Epithelial cell of proximal tubule (primary cell): ENCODE measurements around the gene KRTAP2-2. TPM values are rescaled to one million over a fixed set of nuclear protein-coding genes. Genes with fewer than 3 reads are reported as not detected.
A peak's percentile ranks its signal among the peaks of the same experiment; 100 is the strongest.
"Not testable (repeated sequence)": the region's sequence is repeated elsewhere in the genome, so short reads cannot be mapped to it uniquely, and the experiment has no call there.

ENCODE experiments used
- DNase-seq: peaks from one replicate; pipeline ENCODE4 v3.0.0-alpha.2; 2011; ENCODE audit warnings: low read depth
- H3K4me3 ChIP-seq: 2 replicates; pipeline ENCODE4 v1.5.1; 2011; ENCODE audit warnings: low read depth, mild to moderate bottlenecking, low read length
- total RNA-seq: library from RNA; depleted of rRNA; stranded (reverse); fragments of >200 nt; gene quantifications from 2 replicates; pipeline ENCODE4 v1.2.3, GENCODE V29; 2015
- TF ChIP-seq, protein P1 (sequence below): conservative IDR thresholded peaks from 2 replicates; pipeline ENCODE4 v1.5.1; 2012; ENCODE audit warnings: low read depth, mild to moderate bottlenecking, low read length

KRTAP2-2 gene
- total RNA-seq, 1 donor from 2014 or later, result not detected

DNA sequence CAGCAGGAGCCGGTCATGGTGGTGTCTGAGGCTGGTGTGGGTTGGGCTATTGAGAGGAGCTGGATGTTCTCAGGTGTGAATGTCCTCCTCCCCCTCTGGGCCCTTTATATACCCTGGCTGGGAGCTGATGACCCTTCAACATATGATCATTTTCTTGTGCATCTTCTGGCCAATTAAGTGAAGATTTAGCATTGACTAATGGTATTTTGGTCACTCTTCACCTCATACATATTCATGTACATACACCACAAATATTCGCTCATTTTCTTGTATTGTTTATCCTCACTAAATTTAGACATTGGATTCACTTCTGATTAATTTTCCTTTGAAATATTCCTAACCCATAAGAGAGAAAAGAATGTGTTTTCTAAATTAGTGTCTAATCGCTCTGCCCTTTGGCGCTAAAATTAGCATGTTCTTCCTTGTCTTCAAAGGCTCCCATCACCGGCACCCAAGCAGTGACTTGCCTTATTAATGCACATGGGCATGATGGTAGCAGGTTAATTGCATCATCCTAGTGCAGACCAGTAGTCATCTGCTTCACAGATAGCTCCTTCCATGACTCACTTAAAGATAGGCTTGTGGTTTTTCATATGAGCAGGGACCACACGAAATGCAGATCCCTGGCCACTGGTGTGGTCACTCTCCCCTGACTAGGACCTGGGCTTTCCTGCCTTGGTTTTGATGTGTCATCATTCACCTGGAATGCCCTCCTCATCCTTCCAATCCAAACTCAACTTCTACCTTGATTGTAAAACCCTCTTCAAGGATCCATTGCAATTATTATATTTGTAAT lies 11.0 kb upstream of the KRTAP2-2 start, which contains the start of gene KRTAP2-4:
KRTAP2-4 (minus strand) TSS at position 51 of the 796 bp plus-strand sequence; CDS start at position 17, 34 bp downstream.
- H3K4me3 ChIP-seq, result no peak within 1 kb of the TSS
- peak; percentile 76 for DNase-seq
- TF ChIP-seq, protein P1, sequence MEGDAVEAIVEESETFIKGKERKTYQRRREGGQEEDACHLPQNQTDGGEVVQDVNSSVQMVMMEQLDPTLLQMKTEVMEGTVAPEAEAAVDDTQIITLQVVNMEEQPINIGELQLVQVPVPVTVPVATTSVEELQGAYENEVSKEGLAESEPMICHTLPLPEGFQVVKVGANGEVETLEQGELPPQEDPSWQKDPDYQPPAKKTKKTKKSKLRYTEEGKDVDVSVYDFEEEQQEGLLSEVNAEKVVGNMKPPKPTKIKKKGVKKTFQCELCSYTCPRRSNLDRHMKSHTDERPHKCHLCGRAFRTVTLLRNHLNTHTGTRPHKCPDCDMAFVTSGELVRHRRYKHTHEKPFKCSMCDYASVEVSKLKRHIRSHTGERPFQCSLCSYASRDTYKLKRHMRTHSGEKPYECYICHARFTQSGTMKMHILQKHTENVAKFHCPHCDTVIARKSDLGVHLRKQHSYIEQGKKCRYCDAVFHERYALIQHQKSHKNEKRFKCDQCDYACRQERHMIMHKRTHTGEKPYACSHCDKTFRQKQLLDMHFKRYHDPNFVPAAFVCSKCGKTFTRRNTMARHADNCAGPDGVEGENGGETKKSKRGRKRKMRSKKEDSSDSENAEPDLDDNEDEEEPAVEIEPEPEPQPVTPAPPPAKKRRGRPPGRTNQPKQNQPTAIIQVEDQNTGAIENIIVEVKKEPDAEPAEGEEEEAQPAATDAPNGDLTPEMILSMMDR, result no peak

DNA sequence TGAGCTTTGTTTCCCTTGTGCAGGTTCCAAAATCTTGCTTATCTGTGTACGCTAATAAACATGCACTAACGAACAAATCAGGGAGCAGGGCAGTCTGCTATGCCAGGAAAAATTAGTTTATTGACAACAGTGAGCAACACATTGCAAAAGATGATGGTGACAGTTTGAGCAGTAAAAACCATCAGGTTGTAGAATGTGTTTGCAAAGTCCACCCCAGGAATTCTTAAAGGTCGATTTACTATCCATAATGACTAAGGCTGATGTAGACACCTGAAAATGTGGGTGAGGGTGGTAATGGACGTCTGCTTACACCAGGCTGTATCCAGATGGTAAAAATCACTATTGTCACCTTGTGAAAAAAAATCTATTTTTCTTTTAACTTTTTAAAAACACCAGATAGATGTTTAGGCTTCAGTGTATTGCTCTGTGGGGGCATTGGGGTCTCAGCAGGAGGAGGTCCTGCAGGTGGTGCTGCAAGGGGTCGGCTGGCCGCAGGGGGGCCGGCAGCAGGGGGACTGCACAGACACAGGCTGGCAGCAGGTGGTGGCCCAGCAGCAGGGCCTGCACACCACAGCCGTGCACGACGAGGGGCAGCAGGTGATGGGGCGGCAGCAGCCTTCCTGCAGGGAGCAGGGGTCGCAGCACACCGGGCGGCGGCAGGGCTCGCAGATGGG lies 10.1 kb upstream of the KRTAP2-2 start:
- DNase-seq, H3K4me3 ChIP-seq: not testable (repeated sequence)

DNA sequence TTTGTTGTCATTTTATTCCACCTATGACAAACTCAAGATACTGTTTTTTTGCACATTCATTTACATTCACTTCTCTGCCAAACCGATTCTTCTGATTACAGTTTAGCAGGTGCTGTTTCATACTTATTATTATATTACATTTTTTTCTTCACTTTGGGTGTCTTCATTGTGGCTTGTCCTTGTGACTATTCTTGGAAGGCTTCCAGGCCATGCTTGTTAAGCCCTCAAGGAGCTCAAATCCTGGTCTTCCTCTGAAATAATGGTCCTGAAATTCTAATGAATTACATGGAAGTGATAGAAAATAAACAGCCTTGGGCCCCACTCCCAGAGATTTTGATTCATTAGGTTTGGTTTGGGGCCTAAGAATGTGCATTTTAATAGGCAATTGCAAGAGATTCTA lies 9.3 kb upstream of the KRTAP2-2 start:
- no peak for DNase-seq
- H3K4me3 ChIP-seq, result no peak overlapping the region
- TF ChIP-seq, protein P1, result no peak

DNA sequence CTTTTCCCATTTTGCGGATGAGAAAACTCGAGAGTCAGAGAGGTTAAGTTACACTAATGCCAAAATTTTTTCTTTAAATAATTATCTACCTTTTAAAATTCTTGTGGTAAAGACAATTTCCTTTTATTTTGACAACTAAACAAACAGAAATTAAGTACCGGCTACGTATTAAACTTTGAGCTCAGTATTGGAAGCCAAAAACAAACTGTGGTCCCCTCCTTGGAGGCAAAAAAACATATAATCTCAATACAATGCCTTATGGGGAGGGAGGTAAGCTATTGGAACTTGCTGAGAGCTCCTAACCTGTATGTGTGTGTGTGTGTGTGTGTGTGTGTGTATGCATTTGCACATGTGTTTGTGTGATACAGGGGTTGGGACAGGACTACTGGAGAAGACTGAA lies 8.4 kb upstream of the KRTAP2-2 start:
- TF ChIP-seq, protein P1, result no peak
- DNase-seq, result no peak
- no peak overlapping the region for H3K4me3 ChIP-seq

DNA sequence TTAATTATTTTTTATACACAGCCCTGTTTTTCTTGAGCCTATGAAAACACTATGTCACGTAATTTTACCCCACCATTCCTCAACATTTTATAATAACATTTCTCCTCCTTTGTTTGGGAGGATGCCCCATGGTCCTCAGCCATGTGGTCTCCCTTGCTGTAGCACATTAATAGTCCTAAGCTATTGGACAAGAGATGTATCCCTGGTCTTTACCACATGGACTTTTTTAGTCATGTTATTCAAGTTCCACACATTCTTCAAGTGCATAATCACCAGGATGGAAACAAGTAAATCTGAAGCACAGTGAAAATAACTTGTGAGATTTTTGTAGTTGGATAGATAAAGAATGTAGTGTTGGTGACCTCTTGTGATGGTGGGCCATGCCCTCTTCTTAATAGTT lies 6.9 kb upstream of the KRTAP2-2 start:
- peak; percentile 92 for DNase-seq
- TF ChIP-seq, protein P1, result no peak

DNA sequence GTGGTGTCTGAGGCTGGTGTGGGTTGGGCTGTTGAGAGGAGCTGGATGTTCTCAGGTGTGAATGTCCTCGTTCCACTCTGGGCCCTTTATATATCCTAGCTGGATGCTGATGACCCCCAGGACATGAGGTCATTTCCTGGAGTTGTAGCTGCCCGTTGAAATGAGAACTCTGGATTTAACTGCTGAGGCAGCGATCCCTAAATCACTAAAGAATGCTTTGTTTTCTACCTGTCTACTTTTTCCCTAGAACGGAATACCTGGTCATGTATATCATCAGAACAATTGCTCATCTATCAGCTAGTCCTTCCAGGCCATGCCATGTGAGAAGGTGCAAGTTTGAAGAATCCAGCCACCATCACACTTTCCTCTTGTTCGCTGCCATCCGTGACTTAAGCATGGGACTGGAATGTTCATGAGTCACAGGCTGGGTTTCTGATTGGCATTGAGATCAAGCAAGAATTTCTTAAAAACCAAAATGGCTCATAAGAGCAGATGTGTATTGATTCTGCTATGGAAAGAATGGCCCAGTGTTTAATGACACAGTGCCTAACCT lies 5.1 kb upstream of the KRTAP2-2 start, which contains the start of gene KRTAP2-3:
KRTAP2-3 (minus strand) TSS at position 63 of the 553 bp plus-strand sequence. CDS start 64 bp downstream, outside the sequence.
- TF ChIP-seq, protein P1, result no peak
- H3K4me3 ChIP-seq, result no peak within 1 kb of the TSS
- DNase-seq, result peak; percentile 98

More for the DNA sequence above, 6.9 kb upstream of the KRTAP2-2 start:
- H3K4me3 ChIP-seq, result no peak overlapping the region

DNA sequence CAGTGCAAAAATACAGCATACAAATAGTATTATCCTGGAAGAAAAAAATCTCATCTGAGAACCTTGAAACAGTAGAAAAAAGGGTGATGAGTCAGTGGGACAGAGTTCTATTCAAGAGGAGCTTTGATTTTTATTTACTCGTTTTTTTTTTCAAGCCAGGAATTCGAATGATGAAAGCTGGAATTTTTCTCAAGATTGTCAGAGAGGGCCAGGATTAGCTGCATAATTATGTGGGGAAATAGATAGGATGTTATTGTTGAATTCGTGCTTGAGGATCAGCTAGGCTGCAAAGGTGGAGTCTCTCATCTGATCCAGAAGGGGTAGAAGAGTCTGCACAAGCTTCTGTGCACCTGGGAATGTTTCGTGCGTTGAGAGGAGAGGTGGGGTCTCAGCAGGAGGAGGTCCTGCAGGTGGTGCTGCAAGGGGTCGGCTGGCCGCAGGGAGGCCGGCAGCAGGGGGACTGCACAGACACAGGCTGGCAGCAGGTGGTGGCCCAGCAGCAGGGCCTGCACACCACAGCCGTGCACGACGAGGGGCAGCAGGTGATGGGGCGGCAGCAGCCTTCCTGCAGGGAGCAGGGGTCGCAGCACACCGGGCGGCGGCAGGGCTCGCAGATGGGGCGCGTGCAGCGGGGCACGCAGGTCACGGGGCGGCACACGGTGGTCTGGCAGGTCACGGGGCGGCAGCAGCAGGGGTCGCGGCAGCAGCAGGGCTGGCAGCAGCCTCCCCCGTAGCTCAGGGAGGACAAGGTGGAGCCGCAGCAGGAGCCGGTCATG lies 4.4 kb upstream of the KRTAP2-2 start:
- H3K4me3 ChIP-seq, result not testable (repeated sequence)
- DNase-seq, result peak; percentile 59
